Activated naive CD8-positive, alpha-beta T cell treated with anti-CD3 and anti-CD28 coated beads, Interleukin-2, amount 10 ng/mL, durations not matched to agents 7 days and 5 days (primary cell): ENCODE measurements around the gene ABLIM2. TPM values are rescaled to one million over a fixed set of nuclear protein-coding genes. Genes with fewer than 3 reads are reported as not detected.

Experiments
- ATAC-seq: fragments of 150-1000 bp; cut with Tn5 transposase; one replicate; pipeline ENCODE4 v1.10.0; 2021; ENCODE audit warnings: low read depth, moderate library complexity
- POLR2A ChIA-PET: fragments of 350-600 bp; sonication (Branson Sonifier 250); formaldehyde crosslinking; loops from one replicate; lab custom pipeline; 2021; ENCODE audit warnings: antibody characterized with exemption; lab: Charles Lee
- DNase-seq: peaks from one replicate; pipeline ENCODE4 v3.0.0; 2021
- H3K27ac Mint-ChIP-seq: one replicate; pipeline ENCODE4 v1.8.0; 2022; ENCODE audit warnings: mild to moderate bottlenecking, mixed read lengths
- H3K27me3 Mint-ChIP-seq: one replicate; pipeline ENCODE4 v1.8.0; 2022; ENCODE audit warnings: mild to moderate bottlenecking, moderate library complexity, mixed read lengths
- H3K36me3 Mint-ChIP-seq: one replicate; pipeline ENCODE4 v1.8.0; 2021; ENCODE audit warnings: mild to moderate bottlenecking, mixed read lengths
- H3K4me1 Mint-ChIP-seq: one replicate; pipeline ENCODE4 v1.8.0; 2021; ENCODE audit warnings: mixed read lengths
- H3K4me3 Mint-ChIP-seq: one replicate; pipeline ENCODE4 v1.8.0; 2022; ENCODE audit warnings: mild to moderate bottlenecking, moderate library complexity, mixed read lengths
- H3K9me3 Mint-ChIP-seq: one replicate; pipeline ENCODE4 v1.8.0; 2021; ENCODE audit warnings: mixed read lengths
- total RNA-seq, 2 experiments: library from RNA; stranded (reverse); gene quantifications; one replicate each; pipeline ENCODE4 v1.2.3, GENCODE V29; 2021

The ABLIM2 gene
- total RNA-seq, 2 experiments from 2014 or later: 1.7 to 2.5 TPM

GRCh38 chr4:8076023-8076422 lies 82.6 kb downstream of the ABLIM2 start:
- Mint-ChIP-seq H3K4me1 (no peaks in the 10 kb centered on the region), H3K9me3 (no peaks in the 10 kb centered on the region), H3K27me3 (peaks cover 16% of the 10 kb centered on the region), H3K27ac (no peak overlapping the region), H3K36me3 (no peaks in the 10 kb centered on the region), H3K4me3 (no peak overlapping the region)
- ATAC-seq (no peak), DNase-seq (no peak)
- POLR2A ChIA-PET: no interaction called here

GRCh38 chr4:8073206-8073863 lies 85.3 kb downstream of the ABLIM2 start:
- Mint-ChIP-seq H3K27me3 (peaks cover 7% of the 10 kb centered on the region), H3K4me1 (no peaks in the 10 kb centered on the region), H3K9me3 (no peaks in the 10 kb centered on the region), H3K36me3 (no peaks in the 10 kb centered on the region), H3K4me3 (no peak overlapping the region), H3K27ac (no peak overlapping the region)
- ATAC-seq: no peak
- POLR2A ChIA-PET: no interaction called here
- DNase-seq: no peak

GRCh38 chr4:8072235-8072968 lies 86.2 kb downstream of the ABLIM2 start:
- POLR2A ChIA-PET: no interaction called here
- DNase-seq (no peak), ATAC-seq (no peak)
- Mint-ChIP-seq H3K27ac (no peak overlapping the region), H3K27me3 (peaks cover 7% of the 10 kb centered on the region), H3K4me1 (no peaks in the 10 kb centered on the region), H3K9me3 (no peaks in the 10 kb centered on the region), H3K36me3 (no peaks in the 10 kb centered on the region), H3K4me3 (no peak overlapping the region)

- POLR2A ChIA-PET: no interaction called here
- Mint-ChIP-seq H3K4me3 (no peak overlapping the region), H3K27ac (no peak overlapping the region), H3K27me3 (peaks cover 7% of the 10 kb centered on the region), H3K36me3 (no peaks in the 10 kb centered on the region), H3K4me1 (no peaks in the 10 kb centered on the region), H3K9me3 (no peaks in the 10 kb centered on the region)
- DNase-seq: no peak
- ATAC-seq: no peak
These were observed 86.8 kb downstream of the ABLIM2 start for GRCh38 chr4:8071766-8072165.

GRCh38 chr4:8070736-8071718 lies 87.6 kb downstream of the ABLIM2 start:
- POLR2A ChIA-PET: no interaction called here
- Mint-ChIP-seq H3K9me3 (no peaks in the 10 kb centered on the region), H3K27ac (no peak overlapping the region), H3K4me1 (no peaks in the 10 kb centered on the region), H3K36me3 (no peaks in the 10 kb centered on the region), H3K4me3 (no peak overlapping the region), H3K27me3 (peaks cover 7% of the 10 kb centered on the region)
- DNase-seq: no peak
- no peak for ATAC-seq

GRCh38 chr4:8069102-8069752 lies 89.4 kb downstream of the ABLIM2 start:
- Mint-ChIP-seq H3K27me3 (peaks cover 7% of the 10 kb centered on the region), H3K36me3 (no peaks in the 10 kb centered on the region), H3K4me3 (no peak overlapping the region)

GRCh38 chr4:8067945-8068896 lies 90.4 kb downstream of the ABLIM2 start:
- H3K4me1 Mint-ChIP-seq: no peaks in the 10 kb centered on the region

More at GRCh38 chr4:8069102-8069752, 89.4 kb downstream of the ABLIM2 start:
- peaks cover 6% of the 10 kb centered on the region for H3K9me3 Mint-ChIP-seq
- H3K27ac Mint-ChIP-seq: no peak overlapping the region
- no peak for DNase-seq
- H3K4me1 Mint-ChIP-seq: no peaks in the 10 kb centered on the region
- POLR2A ChIA-PET: no interaction called here
- ATAC-seq: no peak

GRCh38 chr4:8067274-8067936 lies 91.2 kb downstream of the ABLIM2 start:
- no peaks in the 10 kb centered on the region for H3K36me3 Mint-ChIP-seq
- peaks cover 2% of the 10 kb centered on the region for H3K27me3 Mint-ChIP-seq
- H3K9me3 Mint-ChIP-seq: peaks cover 15% of the 10 kb centered on the region
- H3K4me3 Mint-ChIP-seq: no peak overlapping the region
- no peak for DNase-seq
- H3K27ac Mint-ChIP-seq: no peak overlapping the region
- POLR2A ChIA-PET: no interaction called here
- no peaks in the 10 kb centered on the region for H3K4me1 Mint-ChIP-seq
- no peak for ATAC-seq

More at GRCh38 chr4:8067945-8068896, 90.4 kb downstream of the ABLIM2 start:
- no peak for DNase-seq
- Mint-ChIP-seq H3K9me3 (peaks cover 14% of the 10 kb centered on the region), H3K4me3 (no peak overlapping the region), H3K27ac (no peak overlapping the region), H3K27me3 (peaks cover 7% of the 10 kb centered on the region), H3K36me3 (no peaks in the 10 kb centered on the region)
- POLR2A ChIA-PET: no interaction called here
- no peak for ATAC-seq

GRCh38 chr4:8066336-8066931 lies 92.2 kb downstream of the ABLIM2 start:
- no peak overlapping the region for H3K4me3 Mint-ChIP-seq
- no peak for ATAC-seq
- peaks cover 15% of the 10 kb centered on the region for H3K9me3 Mint-ChIP-seq
- peaks cover 2% of the 10 kb centered on the region for H3K27me3 Mint-ChIP-seq
- H3K27ac Mint-ChIP-seq: no peak overlapping the region
- H3K4me1 Mint-ChIP-seq: no peaks in the 10 kb centered on the region
- POLR2A ChIA-PET: no interaction called here
- DNase-seq: no peak
- no peaks in the 10 kb centered on the region for H3K36me3 Mint-ChIP-seq

GRCh38 chr4:8063974-8064563 lies 94.5 kb downstream of the ABLIM2 start:
- H3K4me3 Mint-ChIP-seq: no peak overlapping the region
- POLR2A ChIA-PET: no interaction called here
- H3K36me3 Mint-ChIP-seq: no peaks in the 10 kb centered on the region
- H3K27me3 Mint-ChIP-seq: no peaks in the 10 kb centered on the region
- DNase-seq (no peak), ATAC-seq (no peak)
- no peak overlapping the region for H3K27ac Mint-ChIP-seq
- no peaks in the 10 kb centered on the region for H3K4me1 Mint-ChIP-seq
- peaks cover 15% of the 10 kb centered on the region for H3K9me3 Mint-ChIP-seq

- H3K27ac Mint-ChIP-seq: no peak overlapping the region
- H3K4me3 Mint-ChIP-seq: no peak overlapping the region
- no peaks in the 10 kb centered on the region for H3K4me1 Mint-ChIP-seq
- ATAC-seq (no peak), DNase-seq (no peak)
- POLR2A ChIA-PET: no interaction called here
- no peaks in the 10 kb centered on the region for H3K27me3 Mint-ChIP-seq
- no peaks in the 10 kb centered on the region for H3K36me3 Mint-ChIP-seq
- peaks cover 18% of the 10 kb centered on the region for H3K9me3 Mint-ChIP-seq
These were observed 97.0 kb downstream of the ABLIM2 start for GRCh38 chr4:8061573-8061972.
